ENCODE measurements around the gene TBC1D9.

The TBC1D9 gene

GRCh38 chr4:140695483-140695882 is 60.7 kb downstream of the TBC1D9 start:
- no peak for DNase-seq (ENCODE audit: low read depth in 4 of 4, low spot score in 1 of 4)

- no peak for DNase-seq (ENCODE audit: low read depth in 4 of 4, low spot score in 1 of 4)
Observed at GRCh38 chr4:140693562-140693961, 62.6 kb downstream of the TBC1D9 start.

- no peak for DNase-seq (ENCODE audit: low read depth in 4 of 4, low spot score in 1 of 4)
Observed at GRCh38 chr4:140691369-140691768, 64.8 kb downstream of the TBC1D9 start.

- no peak for DNase-seq (ENCODE audit: low read depth in 4 of 4, low spot score in 1 of 4)
Observed at GRCh38 chr4:140690093-140690492, 66.1 kb downstream of the TBC1D9 start.

- no peak for DNase-seq (ENCODE audit: low read depth in 4 of 4, low spot score in 1 of 4)
Observed at GRCh38 chr4:140689623-140690022, 66.6 kb downstream of the TBC1D9 start.

- DNase-seq (ENCODE audit: low read depth in 4 of 4, low spot score in 1 of 4), result no peak
Observed at GRCh38 chr4:140688711-140689598, 67.2 kb downstream of the TBC1D9 start.

- DNase-seq (ENCODE audit: low read depth in 4 of 4, low spot score in 1 of 4), result no peak
Observed at GRCh38 chr4:140686796-140687195, 69.4 kb downstream of the TBC1D9 start.

GRCh38 chr4:140684314-140684713 is 71.9 kb downstream of the TBC1D9 start:
- DNase-seq (ENCODE audit: low read depth in 4 of 4, low spot score in 1 of 4), result no peak

GRCh38 chr4:140681201-140681600 is 75.0 kb downstream of the TBC1D9 start:
- no peak for DNase-seq (ENCODE audit: low read depth in 4 of 4, low spot score in 1 of 4)

GRCh38 chr4:140680686-140681085 is 75.5 kb downstream of the TBC1D9 start:
- no peak for DNase-seq (ENCODE audit: low read depth in 4 of 4, low spot score in 1 of 4)

- no peak for DNase-seq (ENCODE audit: low read depth in 4 of 4, low spot score in 1 of 4)
Observed at GRCh38 chr4:140679576-140679975, 76.6 kb downstream of the TBC1D9 start.

GRCh38 chr4:140675599-140676231 is 80.5 kb downstream of the TBC1D9 start:
- DNase-seq (ENCODE audit: low read depth in 4 of 4, low spot score in 1 of 4), result no peak

- DNase-seq (ENCODE audit: low read depth in 4 of 4, low spot score in 1 of 4), result no peak
Observed at GRCh38 chr4:140673729-140674128, 82.5 kb downstream of the TBC1D9 start.

GRCh38 chr4:140672416-140672815 is 83.8 kb downstream of the TBC1D9 start:
- DNase-seq (ENCODE audit: low read depth in 4 of 4, low spot score in 1 of 4), result no peak

GRCh38 chr4:140668111-140668510 is 88.1 kb downstream of the TBC1D9 start:
- DNase-seq (ENCODE audit: low read depth in 4 of 4, low spot score in 1 of 4), result no peak

- no peak for DNase-seq (ENCODE audit: low read depth in 4 of 4, low spot score in 1 of 4)
Observed at GRCh38 chr4:140666889-140667614, 89.1 kb downstream of the TBC1D9 start.

GRCh38 chr4:140662082-140662869 is 93.9 kb downstream of the TBC1D9 start:
- no peak for DNase-seq (ENCODE audit: low read depth in 4 of 4, low spot score in 1 of 4)

GRCh38 chr4:140661550-140661949 is 94.6 kb downstream of the TBC1D9 start:
- DNase-seq (ENCODE audit: low read depth in 4 of 4, low spot score in 1 of 4), result no peak

- DNase-seq (ENCODE audit: low read depth in 4 of 4, low spot score in 1 of 4), result no peak
Observed at GRCh38 chr4:140659943-140660700, 96.1 kb downstream of the TBC1D9 start.

- DNase-seq (ENCODE audit: low read depth in 4 of 4, low spot score in 1 of 4), result no peak
Observed at GRCh38 chr4:140654495-140654814, 101.7 kb downstream of the TBC1D9 start.
